Peyer's patch (tissue), 4 donors: ENCODE measurements around the gene EYA4.

Experiments used
- CTCF ChIP-seq, 6 experiments: fragments of 450-650 bp in 4 of 6; fragments of 200-600 bp in 2 of 6; sonication (generic) in 1 of 6; IDR thresholded peaks; one replicate each; pipeline ENCODE4 v1.5.1; 2017 to 2019; ENCODE audit warnings: antibody characterized with exemption in 6 of 6, mild to moderate bottlenecking in 3 of 6, moderate library complexity in 1 of 6
- POLR2A ChIP-seq, 2 donors: fragments of 450-650 bp; IDR thresholded peaks; one replicate each; pipeline ENCODE4 v1.5.1; 2017; ENCODE audit warnings: antibody characterized with exemption in 2 of 2, mild to moderate bottlenecking in 2 of 2, moderate library complexity in 2 of 2

GRCh38 chr6:133207754-133208153 is 33.4 kb upstream of the EYA4 start:
- TF ChIP-seq CTCF (IDR thresholded peaks at IDR 0.05), result no peak
- TF ChIP-seq POLR2A (IDR thresholded peaks at IDR 0.05), result no peak
